ENCODE data around the gene MTCL1.

The MTCL1 gene

DNA sequence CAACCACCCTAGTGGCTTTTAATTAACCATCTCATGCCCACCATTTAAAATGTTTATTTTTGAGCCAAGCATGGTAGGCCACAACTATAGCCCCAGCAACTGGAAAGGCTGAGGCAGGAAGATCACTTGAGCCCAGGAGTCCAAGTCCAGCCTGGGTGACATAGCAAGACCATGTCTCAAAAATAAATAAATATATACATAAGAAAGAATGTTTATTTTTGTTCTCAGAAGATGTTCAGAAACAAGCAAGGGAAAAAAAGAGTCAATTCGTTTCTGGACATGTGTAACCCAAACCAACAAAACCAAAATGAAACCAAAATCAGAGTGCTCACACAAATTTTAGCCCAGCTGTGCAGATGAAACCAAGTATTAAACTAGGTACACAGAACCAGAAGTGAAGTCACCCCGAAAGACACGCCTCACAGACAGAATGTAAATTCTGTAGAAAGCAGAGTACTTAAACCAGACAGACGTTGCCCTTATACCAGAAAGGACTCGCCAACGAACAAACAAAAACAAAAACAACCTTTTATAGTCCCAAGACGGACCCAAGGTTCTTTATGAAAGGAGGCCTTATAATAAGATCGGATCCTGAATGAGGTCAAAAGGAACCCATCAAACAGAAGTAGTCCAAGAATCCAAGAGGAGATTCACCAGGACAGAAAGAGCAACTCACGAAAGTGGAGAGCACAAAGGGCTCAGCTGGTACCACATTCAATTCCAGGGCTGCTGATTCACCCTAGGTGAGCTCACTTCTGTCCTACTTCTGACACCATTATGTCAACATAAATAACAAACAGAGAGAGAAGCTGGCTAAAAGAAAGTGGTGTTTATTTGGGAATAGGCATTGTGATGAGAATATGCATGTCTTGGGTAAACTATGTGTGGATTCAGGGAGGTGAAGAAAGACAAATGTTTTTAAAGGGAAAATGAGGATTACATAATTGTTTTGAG, 31.8 kb upstream of the MTCL1 start:
- Mint-ChIP-seq H3K9me3 (no peaks in the 10 kb centered on the region), H3K4me3 (no peak overlapping the region), H3K36me3 (ENCODE audit: low read depth) (no peaks in the 10 kb centered on the region), H3K27me3 (no peaks in the 10 kb centered on the region), H3K27ac (no peak overlapping the region), H3K4me1 (no peaks in the 10 kb centered on the region)
- DNase-seq (no peak), ATAC-seq (no peak)

DNA sequence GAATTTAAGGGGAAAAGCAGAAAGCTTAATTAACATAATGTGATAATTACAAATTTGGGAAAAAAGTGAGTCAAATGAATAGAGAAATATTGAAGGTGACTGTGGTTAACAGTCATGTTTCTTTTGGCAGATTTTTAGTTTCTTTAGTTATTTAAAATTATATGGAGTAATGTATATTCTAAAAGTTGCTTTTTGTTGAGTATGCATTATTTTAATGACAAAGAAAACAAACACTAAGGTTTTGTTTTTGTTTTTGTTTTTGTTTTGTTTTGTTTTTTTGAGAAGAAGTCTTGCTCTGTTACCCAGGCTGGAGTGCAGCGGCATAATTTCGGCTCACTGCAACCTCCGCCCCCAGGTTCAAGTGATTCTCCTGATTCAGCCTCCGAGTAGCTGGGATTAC, 30.3 kb upstream of the MTCL1 start:
- ATAC-seq = no peak
- H3K27me3 Mint-ChIP-seq = no peaks in the 10 kb centered on the region
- H3K36me3 Mint-ChIP-seq (ENCODE audit: low read depth) = no peaks in the 10 kb centered on the region
- no peak overlapping the region for H3K4me3 Mint-ChIP-seq
- DNase-seq = no peak
- no peaks in the 10 kb centered on the region for H3K9me3 Mint-ChIP-seq
- H3K27ac Mint-ChIP-seq = no peak overlapping the region
- H3K4me1 Mint-ChIP-seq = no peaks in the 10 kb centered on the region

DNA sequence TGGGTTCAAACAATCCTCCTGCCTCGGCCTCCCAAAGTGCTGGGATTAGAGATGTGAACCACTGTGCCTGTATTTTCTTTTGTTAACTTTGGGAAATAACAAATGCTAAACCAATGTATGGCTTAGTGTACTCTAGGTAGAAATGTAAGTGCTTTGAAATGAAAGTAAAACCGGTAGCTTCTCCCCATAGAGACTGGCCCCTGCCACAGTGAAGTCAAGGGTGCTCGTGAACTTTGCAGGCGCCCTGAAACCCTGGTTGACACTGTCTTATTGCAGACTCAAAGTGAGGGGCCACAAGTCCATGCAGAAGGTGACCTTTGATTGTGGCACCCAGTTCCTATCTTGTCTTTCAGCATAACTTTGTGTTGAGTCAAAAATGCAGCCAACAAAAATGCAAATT, 24.2 kb upstream of the MTCL1 start:
- no peak overlapping the region for H3K4me3 Mint-ChIP-seq
- DNase-seq = no peak
- no peak for ATAC-seq
- no peaks in the 10 kb centered on the region for H3K9me3 Mint-ChIP-seq
- no peaks in the 10 kb centered on the region for H3K4me1 Mint-ChIP-seq
- no peaks in the 10 kb centered on the region for H3K36me3 Mint-ChIP-seq (ENCODE audit: low read depth)
- H3K27ac Mint-ChIP-seq = no peak overlapping the region
- H3K27me3 Mint-ChIP-seq = no peaks in the 10 kb centered on the region

DNA sequence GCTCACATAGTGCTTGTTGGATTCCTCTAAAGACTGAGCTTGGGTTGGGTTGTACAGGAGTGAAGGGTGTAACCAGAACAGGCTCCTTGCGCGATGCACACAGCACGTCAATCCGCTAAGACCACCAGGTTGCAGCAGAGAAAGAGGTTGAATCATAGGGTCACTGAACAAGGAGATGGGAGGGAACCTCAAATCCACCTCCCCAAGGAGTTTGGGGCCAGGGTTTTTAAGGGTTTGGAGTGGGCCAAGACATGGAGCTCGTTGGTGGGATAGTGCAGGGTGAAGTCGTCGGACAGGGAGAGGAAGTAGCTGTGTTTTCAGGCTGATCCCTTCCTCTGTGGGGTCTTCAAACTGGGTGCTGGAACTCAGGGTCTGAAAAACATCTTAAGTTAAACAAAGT, 20.8 kb upstream of the MTCL1 start:
- ATAC-seq = no peak
- H3K9me3 Mint-ChIP-seq = no peaks in the 10 kb centered on the region
- no peak overlapping the region for H3K27ac Mint-ChIP-seq
- no peaks in the 10 kb centered on the region for H3K36me3 Mint-ChIP-seq (ENCODE audit: low read depth)
- H3K27me3 Mint-ChIP-seq = no peaks in the 10 kb centered on the region
- DNase-seq = no peak
- no peaks in the 10 kb centered on the region for H3K4me1 Mint-ChIP-seq
- no peak overlapping the region for H3K4me3 Mint-ChIP-seq

DNA sequence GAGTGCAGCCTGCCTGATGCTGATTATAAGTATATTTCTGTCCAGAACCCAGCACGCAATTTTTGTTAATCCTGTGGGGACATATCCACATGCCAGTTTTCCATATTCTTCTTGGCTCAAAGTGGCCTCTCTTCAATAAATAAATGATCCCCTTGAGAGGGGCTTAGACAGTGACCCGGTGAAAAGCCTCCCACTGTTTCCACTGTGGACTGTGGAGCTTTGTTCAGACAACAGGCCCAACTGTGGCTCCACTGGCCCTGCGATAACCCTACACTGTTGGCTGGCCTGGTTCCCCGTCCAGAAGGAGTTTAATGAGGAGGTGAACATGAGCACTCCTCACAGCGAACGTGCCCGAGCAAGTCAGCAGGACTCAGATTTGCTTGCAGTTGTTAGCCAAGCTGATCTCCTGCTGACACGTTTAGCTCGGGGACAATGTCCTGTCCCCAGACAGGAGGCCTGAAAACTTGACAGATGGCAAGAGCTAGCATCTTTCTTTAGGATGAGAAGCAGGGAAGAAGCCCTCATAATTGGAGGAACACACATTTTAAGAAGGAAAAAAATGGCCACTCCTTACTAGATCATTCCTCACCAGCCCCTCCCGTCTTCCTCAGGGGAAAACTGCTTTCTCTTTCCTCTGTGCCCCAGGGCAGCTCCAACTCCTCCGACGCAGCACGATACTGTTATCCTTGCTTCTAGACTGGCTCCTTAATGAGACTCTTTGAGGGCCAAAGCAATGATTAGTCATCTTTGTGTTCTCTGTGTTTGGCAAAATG, 20.0 kb upstream of the MTCL1 start:
- DNase-seq = no peak
- no peaks in the 10 kb centered on the region for H3K4me1 Mint-ChIP-seq
- no peak overlapping the region for H3K4me3 Mint-ChIP-seq
- no peaks in the 10 kb centered on the region for H3K36me3 Mint-ChIP-seq (ENCODE audit: low read depth)
- H3K27ac Mint-ChIP-seq = no peak overlapping the region
- ATAC-seq = no peak
- H3K27me3 Mint-ChIP-seq = no peaks in the 10 kb centered on the region
- no peaks in the 10 kb centered on the region for H3K9me3 Mint-ChIP-seq

DNA sequence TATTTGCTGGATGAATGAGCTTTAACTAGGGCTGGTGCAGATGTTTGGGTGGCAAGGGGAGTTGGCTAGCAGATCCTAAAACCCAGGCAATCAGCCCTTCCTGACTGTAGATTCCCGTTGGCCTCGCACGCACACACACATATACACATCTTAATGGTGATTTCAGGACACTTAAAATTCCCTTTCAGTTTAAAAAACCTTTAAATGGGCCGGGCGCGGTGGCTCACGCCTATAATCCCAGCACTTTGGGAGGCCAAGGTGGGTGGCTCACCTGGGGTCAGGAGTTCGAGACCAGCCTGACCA, 19.5 kb upstream of the MTCL1 start:
- Mint-ChIP-seq H3K4me3 (no peak overlapping the region), H3K36me3 (ENCODE audit: low read depth) (no peaks in the 10 kb centered on the region), H3K9me3 (no peaks in the 10 kb centered on the region), H3K27ac (no peak overlapping the region), H3K27me3 (no peaks in the 10 kb centered on the region), H3K4me1 (no peaks in the 10 kb centered on the region)
- ATAC-seq (no peak), DNase-seq (no peak)

DNA sequence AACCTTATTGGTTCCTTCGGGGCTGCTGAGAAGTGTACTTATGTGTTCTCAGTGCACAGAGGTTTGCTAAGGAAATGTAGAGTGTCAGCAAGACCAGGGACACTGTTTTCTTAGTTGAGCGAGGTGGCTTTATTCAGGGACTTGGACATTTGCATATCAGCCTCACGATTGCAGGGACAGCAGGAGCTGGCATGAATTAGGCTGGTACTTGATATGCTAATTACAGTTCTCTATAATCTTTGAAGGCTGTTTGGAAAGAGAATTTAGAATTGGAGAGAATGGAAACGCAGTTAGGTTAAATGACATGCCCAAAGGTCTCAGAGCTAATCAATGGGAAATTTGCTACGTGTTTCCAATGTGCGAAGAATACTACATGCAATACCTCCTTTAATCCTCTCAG, 18.7 kb upstream of the MTCL1 start:
- ATAC-seq = no peak
- H3K4me3 Mint-ChIP-seq = no peak overlapping the region
- DNase-seq = no peak
- no peaks in the 10 kb centered on the region for H3K36me3 Mint-ChIP-seq (ENCODE audit: low read depth)
- H3K27me3 Mint-ChIP-seq = no peaks in the 10 kb centered on the region
- H3K4me1 Mint-ChIP-seq = no peaks in the 10 kb centered on the region
- H3K9me3 Mint-ChIP-seq = no peaks in the 10 kb centered on the region
- no peak overlapping the region for H3K27ac Mint-ChIP-seq

DNA sequence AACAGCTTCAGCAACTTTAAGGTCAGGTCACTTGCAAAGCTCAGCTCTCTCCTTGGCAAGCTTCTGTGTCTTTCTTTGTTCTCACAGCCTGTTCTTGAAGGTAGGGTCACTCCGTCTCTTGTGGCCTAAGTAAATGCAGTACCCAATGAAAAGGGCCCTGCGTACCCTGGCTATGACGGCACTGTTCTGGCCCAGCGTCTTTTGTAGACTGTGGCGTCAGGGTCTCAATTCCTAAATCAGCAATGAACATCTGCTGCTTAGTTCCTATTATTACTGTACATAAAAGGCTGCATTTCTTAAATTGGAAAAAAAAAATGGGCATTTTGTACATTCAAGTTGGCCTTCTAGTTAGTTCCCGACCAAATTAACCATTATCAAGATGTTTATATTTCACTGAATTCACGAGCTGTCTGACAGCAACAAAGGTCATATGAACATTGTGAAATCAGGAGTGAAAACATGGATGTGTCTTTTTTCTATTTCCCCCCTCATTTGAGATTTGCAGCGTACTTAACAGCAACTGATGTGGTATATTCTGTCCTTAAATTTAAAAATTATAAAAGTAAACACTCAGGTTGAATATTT, 17.0 kb upstream of the MTCL1 start:
- Mint-ChIP-seq H3K4me3 (no peak overlapping the region), H3K27me3 (no peaks in the 10 kb centered on the region)

DNA sequence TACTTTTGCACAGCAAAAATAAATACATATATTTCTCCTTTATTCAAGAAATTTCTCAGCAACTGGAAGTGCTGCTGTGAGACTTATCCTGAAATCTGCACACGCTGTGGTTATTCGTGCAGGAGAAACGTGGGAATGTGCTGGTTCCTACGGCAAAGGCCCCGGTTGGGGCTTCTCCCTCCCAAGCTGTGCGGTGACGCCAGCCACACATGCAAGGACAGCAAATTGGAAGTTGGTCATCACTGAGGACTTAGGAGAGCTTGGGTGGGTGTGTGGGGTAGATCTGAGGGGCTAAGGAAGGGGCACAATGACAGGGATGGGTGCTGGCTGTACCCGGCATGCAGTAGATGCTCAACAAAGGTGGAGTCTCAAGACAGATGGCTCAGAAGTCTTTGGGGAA, 16.5 kb upstream of the MTCL1 start:
- Mint-ChIP-seq H3K36me3 (ENCODE audit: low read depth) (no peaks in the 10 kb centered on the region), H3K9me3 (no peaks in the 10 kb centered on the region), H3K4me1 (no peaks in the 10 kb centered on the region), H3K4me3 (no peak overlapping the region), H3K27me3 (no peaks in the 10 kb centered on the region), H3K27ac (no peak overlapping the region)
- DNase-seq (no peak), ATAC-seq (no peak)

More for the DNA sequence above, 17.0 kb upstream of the MTCL1 start:
- ATAC-seq (no peak), DNase-seq (no peak)
- Mint-ChIP-seq H3K36me3 (ENCODE audit: low read depth) (no peaks in the 10 kb centered on the region), H3K4me1 (no peaks in the 10 kb centered on the region), H3K9me3 (no peaks in the 10 kb centered on the region), H3K27ac (no peak overlapping the region)

DNA sequence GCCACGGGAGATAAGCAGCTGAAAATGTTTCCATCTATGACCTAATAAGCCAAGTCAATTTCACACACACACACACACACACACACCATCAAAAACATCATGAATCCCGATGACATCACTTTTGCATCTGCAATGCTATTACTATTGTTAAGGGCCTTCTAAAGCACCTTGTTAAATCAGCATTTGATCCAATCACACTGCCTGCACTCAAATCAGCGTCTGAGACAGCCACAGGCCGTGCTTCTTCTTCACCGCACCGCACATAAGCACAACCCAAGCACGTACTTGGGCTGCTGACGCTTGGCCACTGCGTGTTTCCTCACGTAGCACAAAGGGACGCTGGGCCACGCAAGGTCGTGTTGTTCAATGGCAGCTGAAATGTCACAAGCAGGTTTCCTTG, 15.8 kb upstream of the MTCL1 start:
- Mint-ChIP-seq H3K27me3 (no peaks in the 10 kb centered on the region), H3K27ac (no peak overlapping the region), H3K4me1 (no peaks in the 10 kb centered on the region), H3K4me3 (no peak overlapping the region), H3K9me3 (no peaks in the 10 kb centered on the region), H3K36me3 (ENCODE audit: low read depth) (no peaks in the 10 kb centered on the region)
- ATAC-seq = no peak
- DNase-seq = no peak

DNA sequence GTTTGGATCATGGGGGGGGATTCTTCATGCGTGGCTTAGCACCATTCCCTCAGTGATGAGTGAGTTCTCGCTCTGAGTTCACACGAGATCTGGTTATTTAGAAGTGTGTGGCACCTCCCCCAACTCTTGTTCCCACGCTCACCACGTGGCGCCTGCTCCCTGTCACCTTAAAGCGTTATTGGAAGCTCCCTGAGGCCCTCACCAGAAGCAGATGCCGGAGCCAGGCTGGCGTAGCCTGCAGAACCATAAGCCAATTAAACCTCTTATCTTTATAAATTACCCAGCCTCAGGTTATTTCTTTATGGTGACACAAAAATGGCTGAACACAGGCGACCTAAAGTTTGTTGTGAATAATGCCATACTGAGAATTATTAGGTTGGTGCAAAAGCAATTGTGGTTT, 10.5 kb upstream of the MTCL1 start:
- no peak overlapping the region for H3K27ac Mint-ChIP-seq

DNA sequence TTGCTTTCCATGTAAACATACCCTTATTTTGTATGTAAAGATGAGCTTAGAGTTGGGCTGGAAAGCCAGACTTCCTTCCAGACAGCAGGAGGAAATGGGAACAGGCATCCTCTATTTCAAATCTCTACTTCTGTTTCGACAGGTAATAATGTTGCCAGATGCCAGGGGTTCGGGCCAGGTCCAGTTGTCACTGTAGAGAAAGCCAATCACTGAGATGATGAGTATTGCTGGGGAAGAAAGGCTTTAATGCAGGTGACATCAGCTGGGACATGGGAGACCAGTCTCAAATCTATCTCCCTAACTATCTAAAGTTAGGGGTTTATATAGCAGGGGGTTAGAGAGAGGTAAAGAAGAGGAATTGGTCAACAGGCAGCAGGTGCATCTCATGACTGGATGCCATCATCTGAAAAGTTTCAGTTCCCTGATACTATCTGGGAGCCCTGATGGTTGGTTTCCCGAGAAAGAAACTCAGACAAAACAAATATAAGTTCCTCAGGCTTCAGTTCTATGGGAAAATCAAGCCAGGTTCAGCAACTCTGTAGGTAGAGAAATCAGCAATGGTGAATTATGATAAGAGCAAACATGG, 9.3 kb upstream of the MTCL1 start:
- DNase-seq (no peak), ATAC-seq (no peak)
- H3K27me3 Mint-ChIP-seq = peaks cover 12% of the 10 kb centered on the region
- no peak overlapping the region for H3K27ac Mint-ChIP-seq
- H3K36me3 Mint-ChIP-seq (ENCODE audit: low read depth) = no peaks in the 10 kb centered on the region
- H3K9me3 Mint-ChIP-seq = no peaks in the 10 kb centered on the region
- no peak overlapping the region for H3K4me3 Mint-ChIP-seq
- peaks cover 3% of the 10 kb centered on the region for H3K4me1 Mint-ChIP-seq

More for the DNA sequence above, 10.5 kb upstream of the MTCL1 start:
- H3K4me1 Mint-ChIP-seq = peaks cover 3% of the 10 kb centered on the region
- no peak overlapping the region for H3K4me3 Mint-ChIP-seq
- no peaks in the 10 kb centered on the region for H3K36me3 Mint-ChIP-seq (ENCODE audit: low read depth)
- no peak for DNase-seq
- ATAC-seq = no peak
- peaks cover 7% of the 10 kb centered on the region for H3K27me3 Mint-ChIP-seq
- no peaks in the 10 kb centered on the region for H3K9me3 Mint-ChIP-seq

DNA sequence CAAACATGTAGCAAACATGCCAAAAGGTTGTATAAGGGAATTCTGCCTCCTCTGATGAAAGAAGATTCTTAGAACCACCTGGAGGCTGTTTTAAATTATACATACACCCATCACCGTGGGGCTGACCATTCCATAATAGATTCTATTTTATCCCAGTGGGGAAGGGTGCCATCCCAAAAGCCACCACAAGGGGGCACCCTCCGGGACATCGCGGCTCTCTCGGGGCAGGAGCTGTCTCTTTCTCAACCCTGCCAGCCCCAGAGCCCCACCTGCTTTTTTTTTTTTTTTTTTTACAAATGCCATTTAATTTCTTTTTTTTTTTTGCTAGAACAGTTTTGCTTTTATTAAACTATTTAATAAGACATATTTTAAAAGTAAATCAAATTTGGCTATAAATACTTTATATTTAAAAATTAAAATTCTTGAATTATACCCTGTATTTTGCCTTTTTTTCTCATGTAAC, 8.6 kb upstream of the MTCL1 start:
- no peaks in the 10 kb centered on the region for H3K36me3 Mint-ChIP-seq (ENCODE audit: low read depth)
- no peak overlapping the region for H3K4me3 Mint-ChIP-seq
- H3K27ac Mint-ChIP-seq = no peak overlapping the region
- DNase-seq = peak; percentile 80
- peak; percentile 61 for ATAC-seq
- no peaks in the 10 kb centered on the region for H3K9me3 Mint-ChIP-seq
- peaks cover 12% of the 10 kb centered on the region for H3K27me3 Mint-ChIP-seq
- peaks cover 3% of the 10 kb centered on the region for H3K4me1 Mint-ChIP-seq

DNA sequence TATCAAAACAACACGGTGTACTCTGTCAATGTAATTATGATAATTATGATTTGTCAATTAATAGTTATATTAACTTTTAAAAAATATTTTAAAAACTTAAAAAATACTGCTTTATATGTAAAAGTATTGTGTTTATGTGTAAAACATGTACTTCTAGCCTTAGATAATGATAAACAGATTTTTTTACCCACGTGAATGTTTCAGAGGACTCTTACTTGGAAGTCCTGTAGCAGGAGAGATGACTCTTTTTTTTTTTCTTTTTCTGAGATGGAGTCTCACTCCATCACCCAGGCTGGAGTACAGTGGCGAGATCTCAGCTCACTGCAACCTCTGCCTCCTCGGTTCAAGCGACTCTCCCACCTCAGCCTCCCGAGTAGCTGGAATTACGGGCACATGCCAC, 6.2 kb upstream of the MTCL1 start:
- H3K4me1 Mint-ChIP-seq = peaks cover 6% of the 10 kb centered on the region
- ATAC-seq (no peak), DNase-seq (no peak)
- no peak overlapping the region for H3K27ac Mint-ChIP-seq
- H3K4me3 Mint-ChIP-seq = no peak overlapping the region
- no peaks in the 10 kb centered on the region for H3K36me3 Mint-ChIP-seq (ENCODE audit: low read depth)
- H3K9me3 Mint-ChIP-seq = no peaks in the 10 kb centered on the region
- peaks cover 34% of the 10 kb centered on the region for H3K27me3 Mint-ChIP-seq

DNA sequence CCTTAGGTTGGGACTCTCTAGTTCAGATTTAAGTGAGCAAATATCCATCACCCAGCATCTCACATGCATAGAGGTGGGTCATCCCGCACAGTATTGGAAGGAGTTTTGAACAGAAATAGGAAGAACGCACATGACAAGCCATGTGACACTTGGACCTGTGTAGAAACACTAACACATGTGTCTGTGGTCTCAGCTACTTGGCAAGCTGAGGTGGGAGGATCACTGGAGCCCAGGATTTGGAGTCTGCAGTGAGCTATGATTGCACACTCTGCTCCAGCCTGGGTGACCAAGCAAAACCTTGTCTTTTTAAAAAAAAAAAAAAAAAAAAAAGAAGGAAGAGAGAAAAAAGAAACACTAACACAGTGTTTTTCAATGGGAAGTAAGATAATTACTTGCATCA, 5.4 kb upstream of the MTCL1 start:
- no peak overlapping the region for H3K27ac Mint-ChIP-seq
- ATAC-seq (no peak), DNase-seq (no peak)
- no peaks in the 10 kb centered on the region for H3K36me3 Mint-ChIP-seq (ENCODE audit: low read depth)
- peaks cover 14% of the 10 kb centered on the region for H3K4me1 Mint-ChIP-seq
- no peak overlapping the region for H3K4me3 Mint-ChIP-seq
- peaks cover 39% of the 10 kb centered on the region for H3K27me3 Mint-ChIP-seq
- no peaks in the 10 kb centered on the region for H3K9me3 Mint-ChIP-seq

Measured in activated naive CD8-positive, alpha-beta T cell treated with anti-CD3 and anti-CD28 coated beads, Interleukin-2, amount 50 U/mL, for 24 hours (primary cell).